ENCODE results near the gene RPTOR. TPM values are rescaled to one million over a fixed set of nuclear protein-coding genes. Genes with fewer than 3 reads are reported as not detected.

Gene RPTOR
- total RNA-seq, 2 experiments from 2014 or later: 60.0 to 67.2 TPM

GRCh38 chr17:80511222-80512180, 33.1 kb upstream of the RPTOR start:
- ChIA-PET POLR2A (no interaction called here), CTCF (no interaction called here)

GRCh38 chr17:80512233-80512632, 32.4 kb upstream of the RPTOR start:
- CTCF ChIA-PET: no interaction called here
- POLR2A ChIA-PET: no interaction called here

DNA sequence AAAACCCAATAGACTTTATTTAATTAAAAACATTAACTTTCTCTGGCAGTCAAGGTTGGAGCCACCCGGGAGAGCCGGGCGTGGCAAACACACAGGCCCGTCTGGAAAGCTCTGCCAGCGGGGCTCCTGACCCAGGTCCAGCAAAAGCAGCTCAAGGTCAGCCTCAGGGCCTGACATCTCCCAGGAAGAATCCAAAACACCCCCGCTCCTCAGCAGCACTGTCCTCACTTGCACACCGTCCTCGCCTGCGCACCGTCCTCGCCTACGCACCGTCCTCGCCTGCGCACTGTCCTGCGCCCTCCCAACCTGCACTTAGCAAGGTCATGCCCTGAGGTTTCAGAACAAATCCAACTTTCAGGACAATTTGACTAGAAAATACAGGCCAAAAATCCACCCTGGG, 31.4 kb upstream of the RPTOR start:
- CTCF ChIA-PET: no interaction called here
- POLR2A ChIA-PET: no interaction called here

GRCh38 chr17:80513892-80514291, 30.7 kb upstream of the RPTOR start:
- POLR2A ChIA-PET: no interaction called here
- CTCF ChIA-PET: no interaction called here

GRCh38 chr17:80516171-80516932, 28.3 kb upstream of the RPTOR start:
- POLR2A ChIA-PET: no interaction called here

DNA sequence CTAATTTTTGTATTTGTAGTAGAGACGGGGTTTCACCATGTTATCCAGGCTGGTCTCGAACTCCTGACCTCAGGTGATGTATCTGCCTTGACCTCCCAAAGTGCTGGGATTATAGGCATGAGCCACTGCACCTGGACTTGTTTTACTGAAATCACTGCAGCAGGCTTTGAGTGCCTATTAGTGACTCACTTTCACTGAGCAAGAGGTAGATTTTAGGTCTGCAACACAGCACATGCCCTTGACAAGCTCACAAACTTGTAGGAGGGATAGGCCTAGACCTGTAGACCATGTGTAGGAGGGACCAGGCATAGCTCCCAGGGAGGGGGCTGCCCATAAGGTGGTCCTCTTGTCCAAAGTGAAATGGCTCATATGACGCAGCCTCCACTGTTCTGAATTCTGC, 27.0 kb upstream of the RPTOR start:
- ChIA-PET CTCF (no interaction called here), POLR2A (no interaction called here)

More at GRCh38 chr17:80516171-80516932, 28.3 kb upstream of the RPTOR start:
- CTCF ChIA-PET: no interaction called here

GRCh38 chr17:80518392-80518791, 26.2 kb upstream of the RPTOR start:
- POLR2A ChIA-PET: no interaction called here
- CTCF ChIA-PET: no interaction called here

GRCh38 chr17:80519091-80519781, 25.4 kb upstream of the RPTOR start:
- CTCF ChIA-PET: no interaction called here
- POLR2A ChIA-PET: no interaction called here

- ChIA-PET CTCF (no interaction called here), POLR2A (no interaction called here)
These were observed 23.7 kb upstream of the RPTOR start for GRCh38 chr17:80520810-80521455.

DNA sequence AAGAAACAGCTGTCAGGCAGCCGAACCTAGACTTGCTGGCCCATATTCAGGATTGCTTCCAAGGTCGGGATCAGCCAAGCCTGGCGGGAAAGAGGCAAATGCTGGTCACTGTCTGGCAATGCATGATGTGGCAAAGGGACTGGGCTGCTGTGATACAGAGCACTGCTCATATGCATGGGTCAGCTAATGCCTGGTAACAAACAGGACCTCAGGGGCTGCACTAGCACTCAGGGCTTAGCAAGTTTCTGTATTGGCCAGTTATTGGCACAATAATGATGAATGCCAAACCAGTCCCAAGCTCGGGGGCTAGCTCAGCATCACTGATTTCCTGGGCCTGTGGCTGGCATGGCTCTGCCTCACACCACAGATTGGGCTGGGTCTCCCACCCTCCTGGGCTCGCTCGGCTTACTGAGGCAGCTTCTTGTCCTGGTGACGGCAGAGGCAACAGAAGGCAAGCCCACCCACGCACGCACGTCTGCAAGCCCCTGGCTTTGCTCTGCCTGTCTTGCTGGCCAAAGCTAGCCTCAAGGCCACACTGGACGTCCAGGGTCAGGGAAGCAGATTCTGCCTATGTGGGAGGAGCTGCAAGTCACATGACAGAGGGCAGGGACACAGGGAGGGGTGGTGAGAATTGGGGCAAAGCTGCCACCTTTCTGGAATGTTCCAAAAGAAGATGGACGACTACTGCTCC, 21.4 kb upstream of the RPTOR start:
- POLR2A ChIA-PET: no interaction called here
- CTCF ChIA-PET: interaction anchor here (1.0 kb wide), 1 partner anchor 26 kb away, joined by 3 read pairs; no protein-coding TSS in a partner anchor

DNA sequence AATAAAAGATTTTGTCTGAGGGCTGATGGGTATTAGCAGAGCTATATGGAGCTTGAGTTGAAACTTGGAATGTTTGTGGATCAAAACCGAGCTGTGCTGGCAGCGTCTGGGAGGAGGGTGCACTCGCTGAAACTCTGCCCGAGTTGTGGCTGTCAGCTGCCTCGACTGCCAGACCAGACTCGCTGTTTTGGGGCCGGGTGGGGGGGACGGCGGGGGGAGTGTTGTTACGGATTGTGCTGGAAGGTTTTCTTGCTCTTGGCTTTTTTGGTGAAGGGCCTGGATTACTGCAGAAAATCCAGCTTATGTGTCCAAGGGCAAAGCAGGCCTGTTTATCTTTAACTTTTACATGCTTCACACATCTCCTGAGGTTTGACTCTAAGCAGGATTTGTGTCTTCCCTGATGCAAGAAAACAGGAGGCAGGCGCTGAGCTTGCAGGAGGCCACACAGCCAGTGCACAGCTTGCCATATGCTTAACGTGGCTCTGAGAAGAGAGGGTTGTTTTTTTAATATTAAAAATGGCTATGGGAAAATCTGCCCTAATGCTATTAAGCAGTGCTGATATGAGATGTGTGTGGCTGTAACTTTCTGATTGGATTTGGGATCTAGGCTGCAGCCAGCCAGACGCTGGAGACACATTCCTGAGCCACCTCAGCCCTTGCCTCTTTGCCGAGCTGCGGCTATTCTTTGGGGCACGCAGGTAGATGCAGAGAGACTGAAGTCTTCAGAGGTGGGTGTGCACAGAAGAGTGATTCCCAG, 20.5 kb upstream of the RPTOR start:
- CTCF ChIA-PET: no interaction called here
- POLR2A ChIA-PET: no interaction called here

DNA sequence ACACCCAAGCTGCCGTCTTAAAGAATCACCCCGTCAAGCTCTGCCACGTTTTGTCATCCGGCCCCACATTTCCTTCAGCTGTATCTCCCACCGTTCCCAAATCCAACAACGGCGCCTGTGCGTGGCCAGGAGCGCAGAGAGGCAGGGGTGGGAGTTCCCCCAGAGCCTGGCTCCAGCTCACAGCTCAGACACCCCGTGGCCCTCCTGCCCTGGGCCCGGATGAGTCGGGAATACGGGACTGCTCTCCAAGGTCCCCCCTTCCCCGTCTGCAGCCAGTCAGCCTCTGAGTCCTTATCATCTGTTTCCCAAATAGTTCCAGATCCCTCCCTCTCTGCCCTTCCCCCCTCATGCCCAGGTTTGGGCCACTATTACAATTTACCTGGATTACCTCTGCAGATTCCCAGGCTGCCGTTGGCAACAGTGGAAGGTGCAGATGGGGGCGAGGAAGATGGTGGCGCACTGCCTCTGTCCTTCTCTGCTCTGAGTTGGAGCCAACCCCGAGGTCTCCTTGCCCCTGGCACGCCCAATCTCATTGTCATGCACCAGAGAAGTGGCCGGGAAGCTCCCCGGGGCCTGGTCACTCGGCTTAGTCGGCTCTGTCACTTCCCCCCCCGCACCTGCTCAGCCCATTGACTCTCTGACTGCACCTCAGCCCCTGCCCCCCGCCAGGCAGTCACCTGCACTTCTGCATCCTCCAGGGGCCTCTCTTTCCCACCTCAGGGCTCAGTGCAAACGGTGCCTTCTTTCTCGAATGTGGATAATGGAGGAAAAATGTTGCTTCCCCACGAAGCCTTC, 18.3 kb upstream of the RPTOR start:
- POLR2A ChIA-PET: no interaction called here
- CTCF ChIA-PET: no interaction called here

- POLR2A ChIA-PET: interaction anchor here (0.6 kb wide), 1 partner anchor 13 kb away, joined by 4 read pairs; no protein-coding TSS in a partner anchor
- CTCF ChIA-PET: interaction anchor here (0.8 kb wide), 1 partner anchor 100 kb away, joined by 4 read pairs; no protein-coding TSS in a partner anchor
These were observed 17.5 kb upstream of the RPTOR start for GRCh38 chr17:80527016-80527645.

GRCh38 chr17:80528536-80528935, 16.1 kb upstream of the RPTOR start:
- POLR2A ChIA-PET: no interaction called here
- CTCF ChIA-PET: no interaction called here

- ChIA-PET CTCF (no interaction called here), POLR2A (no interaction called here)
These were observed 15.3 kb upstream of the RPTOR start for GRCh38 chr17:80529104-80529903.

- POLR2A ChIA-PET: no interaction called here
- CTCF ChIA-PET: no interaction called here
These were observed 14.7 kb upstream of the RPTOR start for GRCh38 chr17:80529904-80530292.

- ChIA-PET CTCF (no interaction called here), POLR2A (no interaction called here)
These were observed 13.2 kb upstream of the RPTOR start for GRCh38 chr17:80531400-80531799.

Measured in activated CD8-positive, alpha-beta memory T cell treated with anti-CD3 and anti-CD28 coated beads for 36 hours (primary cell).